AG04449 (cell line): ENCODE data around the gene STX16.

Experiments used
- CTCF ChIA-PET: fragments of 350-600 bp; formaldehyde crosslinking; extraction: SDS; loops from one replicate; lab custom pipeline; 2021; ENCODE audit warnings: antibody characterized with exemption; lab: Yijun Ruan, JAX
- POLR2A ChIA-PET: fragments of 400-600, 350-600 bp; formaldehyde crosslinking; extraction: SDS; loops from one replicate; lab custom pipeline; 2020; ENCODE audit warnings: antibody characterized with exemption, inconsistent platforms; lab: Yijun Ruan, JAX
- DNase-seq: peaks from one replicate; pipeline ENCODE4 v3.0.0-alpha.2; 2010; ENCODE audit warnings: low read depth, low spot score
- H3K4me3 ChIP-seq: 2 replicates; pipeline ENCODE4 v1.5.1; 2011; ENCODE audit warnings: low read depth, mild to moderate bottlenecking, control low read depth, low read length
- TF ChIP-seq, protein P1 (sequence below): IDR thresholded peaks from one replicate; pipeline ENCODE4 v1.5.1; 2011; ENCODE audit warnings: mild to moderate bottlenecking, moderate library complexity, low read length, control low read depth, inconsistent platforms; ENCODE audit not compliant: insufficient read depth; ENCODE audit errors: missing control alignments

The STX16 gene

DNA sequence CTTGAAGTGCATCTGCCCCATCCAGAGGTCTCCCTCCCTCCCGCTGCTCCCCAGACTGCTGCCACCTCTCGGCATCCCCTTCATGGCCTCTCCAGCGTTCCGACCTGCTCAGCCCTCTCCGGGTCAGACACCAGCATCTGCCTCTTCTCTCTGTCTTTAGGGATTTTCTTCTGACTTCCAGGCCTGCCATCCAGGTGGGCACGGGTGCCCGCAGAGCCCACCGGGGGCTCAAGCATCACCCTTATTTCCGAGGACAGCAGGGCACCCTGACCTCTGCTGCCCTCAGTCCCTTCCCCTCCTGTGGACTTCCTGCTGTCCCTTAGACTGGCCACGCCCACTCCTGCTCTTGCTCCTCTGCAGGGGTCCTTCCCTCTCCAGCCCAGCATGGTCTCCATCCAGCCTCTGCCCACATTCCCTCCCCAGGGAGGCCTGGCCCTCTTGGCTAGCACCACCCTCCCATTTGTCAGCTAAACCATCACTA, 44.9 kb downstream of the STX16 start:
- TF ChIP-seq, protein P1, sequence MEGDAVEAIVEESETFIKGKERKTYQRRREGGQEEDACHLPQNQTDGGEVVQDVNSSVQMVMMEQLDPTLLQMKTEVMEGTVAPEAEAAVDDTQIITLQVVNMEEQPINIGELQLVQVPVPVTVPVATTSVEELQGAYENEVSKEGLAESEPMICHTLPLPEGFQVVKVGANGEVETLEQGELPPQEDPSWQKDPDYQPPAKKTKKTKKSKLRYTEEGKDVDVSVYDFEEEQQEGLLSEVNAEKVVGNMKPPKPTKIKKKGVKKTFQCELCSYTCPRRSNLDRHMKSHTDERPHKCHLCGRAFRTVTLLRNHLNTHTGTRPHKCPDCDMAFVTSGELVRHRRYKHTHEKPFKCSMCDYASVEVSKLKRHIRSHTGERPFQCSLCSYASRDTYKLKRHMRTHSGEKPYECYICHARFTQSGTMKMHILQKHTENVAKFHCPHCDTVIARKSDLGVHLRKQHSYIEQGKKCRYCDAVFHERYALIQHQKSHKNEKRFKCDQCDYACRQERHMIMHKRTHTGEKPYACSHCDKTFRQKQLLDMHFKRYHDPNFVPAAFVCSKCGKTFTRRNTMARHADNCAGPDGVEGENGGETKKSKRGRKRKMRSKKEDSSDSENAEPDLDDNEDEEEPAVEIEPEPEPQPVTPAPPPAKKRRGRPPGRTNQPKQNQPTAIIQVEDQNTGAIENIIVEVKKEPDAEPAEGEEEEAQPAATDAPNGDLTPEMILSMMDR, result no peak
- ChIA-PET CTCF (no interaction called here), POLR2A (no interaction called here)
- H3K4me3 ChIP-seq, result no peak overlapping the region
- DNase-seq, result no peak

DNA sequence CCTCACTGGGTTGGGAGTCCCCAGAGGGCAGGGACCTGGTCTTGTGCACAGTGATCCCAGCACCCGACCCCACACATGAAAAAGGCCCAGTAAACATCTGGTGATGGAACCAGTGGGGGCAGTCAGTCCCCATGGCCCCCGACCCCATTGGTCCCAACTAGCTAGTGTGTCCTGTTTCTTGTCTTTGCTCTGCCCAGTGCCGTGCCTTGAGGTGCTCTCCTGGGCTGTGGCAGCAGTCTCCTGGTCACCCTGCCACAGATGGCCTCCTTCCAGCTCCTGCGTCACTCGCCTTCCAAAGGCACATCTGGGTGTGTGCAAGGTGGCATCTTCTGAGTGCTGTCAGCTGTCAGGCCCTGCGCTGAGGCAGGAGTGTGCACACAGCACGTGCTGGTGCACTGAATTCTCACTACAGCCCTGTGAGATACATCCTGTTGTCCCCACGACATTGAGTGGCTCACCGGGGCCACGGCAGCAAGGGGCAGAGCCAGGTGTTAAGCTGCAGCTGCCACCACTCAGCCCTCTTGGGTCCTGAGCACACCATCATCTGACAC, 45.4 kb downstream of the STX16 start:
- TF ChIP-seq, protein P1, result no peak
- DNase-seq, result no peak
- CTCF ChIA-PET, result no interaction called here
- H3K4me3 ChIP-seq, result no peak overlapping the region
- POLR2A ChIA-PET, result interaction anchor here (1.0 to 1.1 kb wide), 2 partner anchors 16 to 18 kb away, joined by 3 read pairs; no protein-coding TSS in a partner anchor

DNA sequence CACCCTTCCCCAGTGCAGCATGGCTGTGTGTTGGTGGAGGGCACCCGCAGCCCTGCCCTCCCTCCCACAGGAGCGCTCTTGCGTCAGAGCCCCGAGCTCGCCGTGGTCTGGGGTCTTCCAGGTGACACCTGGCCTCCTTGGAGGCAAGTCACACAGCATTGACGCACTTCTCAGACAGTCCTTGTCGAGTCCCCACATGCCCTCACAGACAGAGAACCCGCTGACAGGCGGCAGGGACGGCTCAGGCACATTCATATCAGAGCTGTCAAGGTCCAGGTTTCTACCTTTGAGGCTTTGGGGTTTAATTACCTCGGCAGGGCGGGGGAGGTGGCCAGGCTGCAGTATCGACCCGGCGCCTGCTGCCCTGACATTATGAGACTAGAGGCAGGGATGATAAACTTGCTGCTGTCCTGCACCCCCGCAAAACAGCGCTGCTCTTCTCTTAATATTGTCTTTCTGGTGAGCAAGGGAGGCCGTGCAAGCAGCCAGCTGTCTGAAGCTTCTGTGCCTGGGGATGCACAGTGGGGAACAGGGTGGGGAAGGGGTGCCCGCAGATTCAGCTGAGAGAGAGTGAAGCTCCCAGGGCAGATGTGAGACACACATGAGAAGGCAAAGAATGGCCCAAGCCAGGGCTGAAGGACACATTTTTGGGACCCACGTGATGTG, 46.3 kb downstream of the STX16 start:
- ChIA-PET CTCF (no interaction called here), POLR2A (interaction anchor here (1.0 to 1.1 kb wide), 2 partner anchors 15 to 17 kb away, joined by 3 read pairs; no protein-coding TSS in a partner anchor)
- TF ChIP-seq, protein P1, result no peak
- no peak for DNase-seq
- no peak overlapping the region for H3K4me3 ChIP-seq

DNA sequence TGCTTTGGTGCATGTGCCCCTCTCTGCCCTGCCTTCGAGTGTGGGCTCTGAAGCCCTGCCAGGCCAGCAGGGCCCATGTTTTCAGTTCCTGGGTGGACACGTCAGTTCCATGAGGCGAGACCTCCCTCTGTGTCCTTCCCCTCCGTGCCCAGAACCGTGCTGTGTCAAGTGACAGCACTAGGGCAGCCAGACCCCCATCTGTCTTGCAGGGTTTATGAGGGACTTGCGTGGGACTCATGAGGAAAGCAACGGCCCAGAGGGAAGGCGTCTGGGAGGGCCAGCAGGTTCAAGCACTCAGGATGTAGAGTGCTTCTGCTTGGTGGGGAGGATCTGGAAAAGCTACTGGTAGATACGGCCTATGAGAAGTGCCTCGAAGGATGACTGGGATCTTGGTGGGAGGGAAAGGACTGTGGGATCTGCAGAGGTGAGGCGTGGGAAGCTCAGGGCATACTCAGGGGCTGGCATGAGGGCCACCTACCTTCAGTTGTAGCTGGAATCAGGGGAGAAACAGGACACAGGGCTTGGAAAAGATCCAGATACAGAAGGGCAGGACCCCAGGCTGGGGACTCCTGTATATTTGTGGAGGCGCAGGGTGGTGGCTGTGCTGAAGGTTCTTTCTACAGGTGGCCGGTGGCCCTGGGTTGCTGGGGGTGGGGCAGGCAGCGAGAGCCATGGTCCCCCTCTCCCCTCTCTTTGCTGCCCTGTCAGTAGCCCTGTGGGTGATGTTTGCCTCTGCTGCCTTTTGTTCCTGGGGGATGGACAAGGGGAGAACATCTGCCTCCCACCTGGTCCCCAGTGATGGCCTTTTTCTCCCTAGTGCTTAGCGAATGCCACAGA, 47.0 kb downstream of the STX16 start:
- CTCF ChIA-PET, result no interaction called here
- TF ChIP-seq, protein P1, result no peak
- DNase-seq, result no peak
- no peak overlapping the region for H3K4me3 ChIP-seq
- POLR2A ChIA-PET, result no interaction called here

DNA sequence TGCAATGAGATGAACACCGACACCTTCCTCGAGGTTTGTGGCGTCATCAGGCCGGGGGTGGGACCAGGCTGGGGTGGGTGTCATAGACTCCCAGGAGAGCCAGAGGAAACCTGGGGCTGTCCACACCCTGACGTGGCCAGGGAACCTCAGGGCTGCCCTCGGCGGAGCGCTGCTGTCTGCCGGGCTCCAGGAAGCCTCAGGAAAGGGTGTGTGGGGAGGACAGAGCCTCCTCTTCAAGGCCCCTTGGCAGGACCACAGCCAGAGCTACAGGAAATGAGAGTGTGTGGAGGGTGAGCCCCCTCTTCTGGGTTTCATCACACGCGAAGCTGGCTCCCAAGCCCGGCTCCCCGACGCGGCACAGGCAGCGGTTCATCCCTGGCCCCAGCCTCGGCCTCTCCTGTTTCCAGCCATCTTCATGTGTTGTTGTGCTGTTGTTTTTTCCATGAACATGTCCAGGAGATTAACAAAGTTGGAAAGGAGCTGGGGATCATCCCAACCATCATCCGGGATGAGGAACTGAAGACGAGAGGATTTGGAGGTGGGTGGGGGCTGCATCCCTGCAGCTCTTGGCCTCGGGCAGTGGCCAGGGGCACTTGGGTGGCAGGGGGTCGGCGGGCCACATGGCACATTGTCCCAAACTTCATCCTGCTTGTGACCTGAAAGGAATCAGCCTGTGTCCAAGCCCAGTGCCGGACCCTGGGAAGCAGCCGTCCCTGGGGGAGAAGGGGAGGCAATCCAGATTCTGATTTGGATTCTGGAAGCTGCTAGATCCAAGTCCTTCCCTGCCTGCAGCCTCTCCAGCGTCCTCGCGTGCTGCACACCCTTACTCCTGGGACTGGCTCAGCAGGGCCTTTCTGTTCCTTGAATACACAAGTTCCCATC, 47.9 kb downstream of the STX16 start:
- TF ChIP-seq, protein P1, result no peak
- DNase-seq, result no peak
- ChIA-PET POLR2A (no interaction called here), CTCF (interaction anchor here (2.2 kb wide), 1 partner anchor 13 kb away, joined by 5 read pairs; no protein-coding TSS in a partner anchor)
- no peak overlapping the region for H3K4me3 ChIP-seq
